GM12891 (cell line): ENCODE data around the gene CHD3.
"Not testable (repeated sequence)": the region's sequence is repeated elsewhere in the genome, so short reads cannot be mapped to it uniquely, and the experiment has no call there.

Experiments used
- DNase-seq: peaks from one replicate; pipeline ENCODE4 v3.0.0; 2011; ENCODE audit warnings: low spot score; ENCODE audit not compliant: insufficient read length
- FAIRE-seq: peaks from 2 replicates; lab custom pipeline; 2011; peaks lifted over from hg19 to GRCh38; lab: Jason Lieb, UNC
- PAX5 ChIP-seq: IDR thresholded peaks from 2 replicates; pipeline ENCODE4 v1.6.1; 2011; ENCODE audit warnings: low read length, moderate library complexity, mild to moderate bottlenecking; ENCODE audit not compliant: insufficient read depth, severe bottlenecking
- POLR2A ChIP-seq: IDR thresholded peaks from 2 replicates; pipeline ENCODE4 v1.6.1; 2011; ENCODE audit warnings: low read depth, low read length, control low read depth
- POLR2AphosphoS5 ChIP-seq: IDR thresholded peaks from 2 replicates; pipeline ENCODE4 v1.6.1; 2011; ENCODE audit warnings: low read depth, low read length, control low read depth
- POU2F2 ChIP-seq: IDR thresholded peaks from 2 replicates; pipeline ENCODE4 v1.6.1; 2011; ENCODE audit warnings: low read depth, mild to moderate bottlenecking, control low read depth, low read length, moderate library complexity
- SPI1 ChIP-seq: IDR thresholded peaks from 2 replicates; pipeline ENCODE4 v1.6.1; 2011; ENCODE audit warnings: low read depth, low read length, control low read depth
- TAF1 ChIP-seq: IDR thresholded peaks from 2 replicates; pipeline ENCODE4 v1.6.1; 2011; ENCODE audit warnings: low read depth, low read length, control low read depth

Gene CHD3

DNA sequence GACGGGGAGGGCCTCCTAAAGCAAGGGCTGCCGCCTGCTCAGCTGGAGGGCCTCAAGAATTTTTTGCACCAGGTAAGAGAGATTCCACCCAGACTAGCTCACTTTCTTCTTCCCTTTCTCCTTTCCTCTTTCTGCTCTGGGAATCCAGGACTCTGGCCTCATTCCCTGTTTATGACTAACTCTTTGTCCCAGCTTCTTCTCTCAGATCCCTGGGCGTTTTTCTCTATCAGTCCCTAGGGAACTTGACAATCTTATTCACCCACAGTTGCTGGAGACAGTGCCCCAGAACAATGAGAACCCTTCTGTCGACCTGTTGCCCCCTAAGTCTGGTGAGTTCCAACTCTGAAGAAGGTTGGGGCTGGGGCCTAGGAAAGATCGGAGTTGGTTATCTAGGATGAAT lies 59.1 kb downstream of the CHD3 start:
- DNase-seq (no peak), FAIRE-seq (no peak)
- TF ChIP-seq POLR2A (no peak), SPI1 (no peak), PAX5 (no peak), TAF1 (no peak), POLR2AphosphoS5 (no peak), POU2F2 (no peak)

DNA sequence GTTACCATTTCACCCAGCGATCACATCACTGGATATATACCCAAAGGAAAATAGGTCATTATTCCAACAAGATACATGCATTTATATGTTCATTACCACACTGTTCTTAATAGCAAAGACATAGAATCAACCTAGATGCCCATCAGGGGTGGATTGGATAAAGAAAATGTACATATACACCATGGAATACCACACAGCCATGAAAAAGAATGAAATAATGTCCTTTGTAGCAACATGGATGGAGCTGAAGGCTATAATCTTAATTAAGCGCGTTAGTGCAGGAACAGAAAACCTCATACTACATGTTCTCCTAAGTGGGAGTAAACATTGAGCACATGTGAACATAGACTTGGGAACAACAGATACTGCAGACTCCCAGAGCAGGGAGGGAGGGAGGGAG lies 62.0 kb downstream of the CHD3 start:
- no peak for DNase-seq
- peak; percentile 55 for FAIRE-seq
- no peak for TF ChIP-seq POLR2A

DNA sequence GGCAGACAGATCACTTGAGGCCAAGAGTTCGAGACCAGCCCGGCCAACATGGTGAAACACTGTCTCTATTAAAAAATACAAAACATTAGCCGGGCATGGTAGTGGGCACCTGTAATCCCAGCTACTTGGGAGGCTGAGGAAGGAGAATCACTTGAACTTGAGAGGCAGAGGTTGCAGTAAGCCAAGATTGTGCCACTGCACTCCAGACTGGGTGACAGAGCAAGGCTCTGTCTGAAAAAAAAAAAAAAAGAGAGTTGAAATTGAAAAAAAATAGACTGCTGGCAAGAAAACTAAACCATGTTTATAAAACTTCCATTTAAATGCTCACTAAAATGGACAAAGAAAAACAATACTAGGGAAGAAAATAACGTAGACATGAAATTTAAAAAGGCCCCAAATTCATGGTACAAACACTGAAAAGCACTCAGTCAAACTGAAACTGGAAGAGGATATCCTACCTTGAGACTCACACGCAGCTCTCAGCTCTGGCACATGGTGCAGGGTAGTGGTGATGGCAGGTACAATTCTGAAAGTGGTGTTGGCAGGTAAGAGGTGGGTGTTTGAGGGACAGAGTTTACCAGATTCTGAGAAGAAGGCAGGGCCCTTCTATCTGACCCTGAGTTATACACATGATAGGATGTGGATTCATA lies 62.7 kb downstream of the CHD3 start:
- DNase-seq (peak; percentile 51), FAIRE-seq (peak; percentile 94)
- TF ChIP-seq POLR2A: 0 out of 2 replicates have a peak, but pooled peaks have one; percentile 49
- no peak for TF ChIP-seq TAF1
- no peak; the same call in 1 of the 2 replicates for TF ChIP-seq SPI1

DNA sequence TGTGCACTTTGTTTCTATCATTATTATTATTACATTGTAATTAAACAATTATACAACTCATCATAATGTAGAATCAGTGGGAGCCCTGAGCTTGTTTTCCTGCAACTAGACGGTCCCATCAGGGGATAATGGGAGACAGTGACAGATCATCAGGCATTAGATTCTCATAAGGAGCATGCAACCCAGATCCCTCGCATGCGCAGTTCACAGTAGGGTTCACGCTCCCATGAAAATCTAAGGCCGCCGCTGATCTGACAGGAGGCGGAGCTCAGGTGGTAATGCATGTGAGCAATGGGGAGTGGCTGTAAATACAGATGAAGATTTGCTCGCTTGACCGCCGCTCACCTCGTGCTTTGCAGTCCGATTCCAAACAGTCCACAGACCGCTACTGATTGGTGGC lies 64.7 kb downstream of the CHD3 start:
- DNase-seq, FAIRE-seq: not testable (repeated sequence)

- FAIRE-seq (peak; percentile 9), DNase-seq (no peak)
- no peak for TF ChIP-seq TAF1
These were observed 67.0 kb downstream of the CHD3 start for GRCh38 chr17:7955414-7956227.

GRCh38 chr17:7956228-7956965 lies 67.8 kb downstream of the CHD3 start:
- no peak for FAIRE-seq

GRCh38 chr17:7959503-7960253 lies 71.1 kb downstream of the CHD3 start:
- DNase-seq: no peak
- no peak for FAIRE-seq
- TF ChIP-seq TAF1: no peak
- TF ChIP-seq PAX5: no peak
- TF ChIP-seq POLR2A: no peak

More at GRCh38 chr17:7956228-7956965, 67.8 kb downstream of the CHD3 start:
- no peak for DNase-seq
- TF ChIP-seq POLR2AphosphoS5: no peak
- no peak for TF ChIP-seq PAX5
- no peak for TF ChIP-seq POU2F2
- TF ChIP-seq SPI1: no peak
- TF ChIP-seq POLR2A: no peak
- no peak for TF ChIP-seq TAF1

DNA sequence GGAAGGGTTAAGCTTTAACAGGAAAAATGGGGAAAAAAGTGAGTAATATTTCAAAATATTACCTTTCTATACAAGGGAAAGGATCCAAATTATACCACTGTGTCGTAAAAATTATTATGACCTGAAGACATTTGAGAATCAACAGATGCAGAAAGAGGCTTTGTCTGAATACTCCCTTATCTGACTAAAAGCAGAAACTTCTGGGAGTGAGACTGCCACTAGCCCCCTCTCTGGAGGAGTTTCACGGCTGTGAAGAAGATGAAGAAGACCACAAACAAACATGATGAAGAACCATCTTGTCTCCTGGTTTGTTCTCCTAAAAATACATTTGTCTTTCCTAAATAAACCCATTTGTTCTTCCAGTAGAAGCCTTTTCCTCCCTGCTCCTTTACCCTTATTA lies 72.8 kb downstream of the CHD3 start:
- DNase-seq (no peak), FAIRE-seq (no peak)
- TF ChIP-seq POU2F2 (no peak), POLR2A (no peak), POLR2AphosphoS5 (no peak), TAF1 (no peak), PAX5 (no peak), SPI1 (no peak)
